HepG2 (cell line): Measurements from ENCODE around the gene TTC32. TPM values are rescaled to one million over a fixed set of nuclear protein-coding genes. Genes with fewer than 3 reads are reported as not detected.
"Not testable (repeated sequence)": the region's sequence is repeated elsewhere in the genome, so short reads cannot be mapped to it uniquely, and the experiment has no call there.

Experiments
- ATAC-seq: fragments of 200-7000 bp; cut with Tn5 transposase; 3 replicates; pipeline ENCODE4 v1.9.1; 2020; ENCODE audit warnings: mild to moderate bottlenecking, moderate library complexity
- BruUV-seq: library from RNA; stranded (reverse); fragments of 400-500 nt; replicated peaks from 2 replicates; lab custom pipeline; 2021; lab: Mats Ljungman, UMichigan
- CTCF ChIA-PET: fragments of 300-600 bp; formaldehyde crosslinking; extraction: SDS; loops from one replicate; lab custom pipeline; 2021; ENCODE audit warnings: low total read pairs, inconsistent platforms, low intra/inter-chr PET ratio; lab: Yijun Ruan, JAX
- POLR2A ChIA-PET: fragments of 350-600 bp; sonication (Branson Sonifier 250); formaldehyde crosslinking; loops from one replicate; lab custom pipeline; 2020; ENCODE audit warnings: antibody characterized with exemption, inconsistent platforms; lab: Yijun Ruan, JAX
- DNase-seq: peaks from one replicate; pipeline ENCODE4 v3.0.0-alpha.2; 2015; ENCODE audit warnings: low spot score
- FAIRE-seq: peaks from 3 replicates; lab custom pipeline; 2011; peaks lifted over from hg19 to GRCh38; lab: Jason Lieb, UNC
- H2AFZ ChIP-seq: one replicate; pipeline ENCODE4 v1.6.1; 2011; ENCODE audit warnings: low read length, inconsistent platforms
- H3K27ac ChIP-seq: fragments of 300-600 bp; 3 replicates; pipeline ENCODE4 v1.8.0; 2011; ENCODE audit warnings: mixed run types, mild to moderate bottlenecking, mixed read lengths, low read length, inconsistent platforms; ENCODE audit not compliant: insufficient read depth; ENCODE audit errors: extremely low read length
- H3K27me3 ChIP-seq, 2 experiments: fragments of 200-600 bp in 1 of 2; 2 replicates in 1 of 2; 3 replicates in 1 of 2; pipeline versions ENCODE4 v1.6.0 to v1.8.0; 2011; ENCODE audit warnings: low read length in 2 of 2, mild to moderate bottlenecking in 2 of 2, moderate library complexity in 2 of 2, inconsistent platforms in 1 of 2; ENCODE audit not compliant: insufficient read depth in 2 of 2, control insufficient read depth in 1 of 2
- H3K36me3 ChIP-seq, 2 experiments: fragments of 200-600 bp in 1 of 2; replicated peaks in 1 of 2; 2 replicates in 1 of 2; 3 replicates in 1 of 2; pipeline versions ENCODE4 v1.5.1 to v1.8.0; 2011; ENCODE audit warnings: low read length in 2 of 2, inconsistent platforms in 1 of 2; ENCODE audit not compliant: insufficient read depth in 2 of 2, control insufficient read depth in 1 of 2
- H3K4me1 ChIP-seq: 2 replicates; pipeline ENCODE4 v1.5.1; 2012; ENCODE audit warnings: low read length, inconsistent platforms; ENCODE audit not compliant: insufficient read depth
- H3K4me2 ChIP-seq: 2 replicates; pipeline ENCODE4 v1.6.0; 2011; ENCODE audit warnings: low read depth, low read length, inconsistent platforms
- H3K4me3 ChIP-seq, 3 experiments: fragments of 200-600 bp in 1 of 3; sonication (generic), shearing (Covaris generic) in 1 of 3; replicated peaks in 1 of 3; 2 replicates each; pipeline ENCODE4 v1.5.1; 2011 to 2016; ENCODE audit warnings: low read length in 3 of 3, inconsistent platforms in 2 of 3, low read depth in 2 of 3, mild to moderate bottlenecking in 2 of 3, control low read depth in 1 of 3, mixed read lengths in 1 of 3; ENCODE audit not compliant: insufficient read depth in 1 of 3
- H3K79me2 ChIP-seq: one replicate; pipeline ENCODE4 v1.6.1; 2011; ENCODE audit warnings: low read length, inconsistent platforms; ENCODE audit not compliant: insufficient read depth
- H3K9ac ChIP-seq: 2 replicates; pipeline ENCODE4 v1.6.0; 2011; ENCODE audit warnings: mild to moderate bottlenecking, low read depth, low read length, inconsistent platforms; ENCODE audit not compliant: insufficient read depth
- H3K9me3 ChIP-seq: 2 replicates; pipeline ENCODE4 v1.5.1; 2012; ENCODE audit warnings: mild to moderate bottlenecking, low read length
- H4K20me1 ChIP-seq: 2 replicates; pipeline ENCODE4 v1.6.0; 2011; ENCODE audit warnings: inconsistent platforms, mild to moderate bottlenecking, low read length, moderate library complexity; ENCODE audit not compliant: insufficient read depth
- TOPORS ChIP-seq: sonication (generic); formaldehyde crosslinking; IDR thresholded peaks from 2 replicates; pipeline ENCODE4 v1.8.0; 2023; ENCODE audit warnings: mild to moderate bottlenecking, missing genetic modification reagents
- ZNF816 ChIP-seq: sonication (generic); formaldehyde crosslinking; IDR thresholded peaks from 2 replicates; pipeline ENCODE4 v1.8.0; 2022; ENCODE audit warnings: missing genetic modification reagents, mild to moderate bottlenecking, borderline replicate concordance
- WGBS: methylation state at CpG from one replicate; pipeline ENCODE4 v1.1.6; 2017; ENCODE audit warnings: low lambda C conversion rate; 5-methylcytosine and 5-hydroxymethylcytosine counted together
- in situ Hi-C: cut with HindIII; loops from 2 replicates; pipeline ENCODE4 v1.10.0; 2017; ENCODE audit warnings: low pct_unique_long_range_greater_than_20kb; ENCODE audit not compliant: extremely low pct_ligation_motif_present
- intact Hi-C: fragments of 100-400 bp; cut with micrococcal nuclease; formaldehyde crosslinking; loops from one replicate; pipeline ENCODE4 v1.10.0; 2022; ENCODE audit not compliant: unreplicated experiment
- polyA plus RNA-seq, 8 experiments: library from polyadenylated mRNA; depleted of rRNA in 3 of 8; stranded (reverse) in 7 of 8; unstranded in 1 of 8; fragments of >200 nt; fragmentation: Illumina TruSeq in 4 of 8; extraction: Trizol in 4 of 8; gene quantifications; 2 replicates each; pipeline versions ENCODE4 v1.2.1 to v1.2.3, GENCODE V29; 2011 to 2016; ENCODE audit warnings: low read depth in 4 of 8, missing spikeins in 1 of 8, mixed read lengths in 1 of 8; ENCODE audit not compliant: insufficient read depth in 1 of 8
- total RNA-seq, 5 experiments: library from RNA; depleted of rRNA; stranded (reverse); fragments of >200 nt; fragmentation: Illumina TruSeq; extraction: Trizol; gene quantifications; 2 replicates each; pipeline ENCODE4 v1.2.3, GENCODE V29; 2016; ENCODE audit warnings: low read depth in 1 of 5

The TTC32 gene
- total and polyA plus RNA-seq, 2 of the 13 experiments (the other 11 are each of a cell fraction or from before 2014, with no cell fraction given): 21.6 to 38.3 TPM

DNA sequence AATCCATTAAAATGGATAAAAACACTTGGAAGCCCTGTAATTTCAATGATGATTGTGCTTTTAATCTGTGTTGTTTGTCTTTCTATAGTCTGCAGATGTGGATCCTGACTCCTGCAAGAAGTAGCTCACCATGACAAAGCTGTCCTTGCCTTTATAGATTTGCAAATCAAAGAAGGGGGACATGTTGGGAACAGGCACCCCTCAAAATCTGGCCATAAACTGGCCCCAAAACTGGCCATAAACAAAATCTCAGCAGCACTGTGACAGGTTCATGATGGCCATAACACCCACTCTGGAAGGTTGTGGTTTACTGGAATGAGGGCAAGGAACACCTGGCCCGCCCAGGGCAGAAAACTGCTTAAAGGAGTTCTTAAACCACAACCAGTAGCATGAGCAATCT, 26.0 kb upstream of the TTC32 start:
- TF ChIP-seq ZNF816 (CRISPR knock-in tag) (peak; percentile 100), TOPORS (peak; percentile 75; the same call in 1 of the 2 replicates)
- CTCF ChIA-PET, ATAC-seq, BruUV-seq, H3K4me3 ChIP-seq, H3K4me1 ChIP-seq, H3K4me2 ChIP-seq, H4K20me1 ChIP-seq, H2AFZ ChIP-seq, H3K9ac ChIP-seq, intact Hi-C loops, H3K27me3 ChIP-seq, DNase-seq, in situ Hi-C loops, H3K79me2 ChIP-seq, FAIRE-seq, POLR2A ChIA-PET, H3K27ac ChIP-seq: not testable (repeated sequence)
- Histone ChIP-seq H3K9me3 (peaks cover 17% of the 10 kb centered on the region), H3K36me3 (peaks cover 7 to 48% of the 10 kb centered on the region in 2 experiments)
- WGBS: 100% methylated on average over 1 of the region's 1 CpG

DNA sequence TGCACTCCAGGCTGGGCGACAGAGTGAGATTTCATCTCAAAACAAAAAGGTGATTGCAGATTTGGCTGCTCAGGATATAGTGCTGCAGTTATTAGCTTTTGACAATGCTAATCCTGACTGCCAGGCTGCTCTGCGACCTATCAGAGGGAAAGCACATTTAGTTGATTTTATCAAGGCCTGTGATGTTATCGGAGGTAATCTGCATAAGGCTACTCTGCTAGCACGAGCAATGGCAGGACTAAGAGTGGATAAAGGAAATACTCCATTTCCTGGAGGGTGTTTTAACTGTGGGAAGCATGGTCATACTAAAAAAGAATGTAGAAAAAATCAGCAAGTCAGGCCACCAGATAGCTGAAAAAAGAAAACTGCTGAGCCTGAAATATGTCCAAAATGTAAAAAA, 22.7 kb upstream of the TTC32 start:
- POLR2A ChIA-PET: not testable (repeated sequence)

DNA sequence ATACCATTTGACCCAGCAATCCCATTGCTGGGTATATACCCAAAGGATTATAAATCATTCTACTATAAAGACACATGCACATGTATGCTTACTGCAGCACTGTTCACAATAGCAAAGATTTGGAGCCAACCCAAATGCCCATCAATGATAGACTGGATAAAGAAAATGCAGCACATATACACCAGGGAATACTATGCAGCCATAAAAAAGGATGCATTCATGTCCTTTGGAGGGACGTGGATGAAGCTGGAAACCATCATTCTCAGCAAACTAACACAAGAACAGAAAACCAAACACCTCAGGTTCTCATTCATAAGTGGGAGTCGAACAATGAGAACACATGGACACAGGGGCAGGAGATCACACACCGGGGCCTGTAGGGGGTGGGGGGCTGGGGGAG, 20.4 kb upstream of the TTC32 start:
- H3K27me3 ChIP-seq, POLR2A ChIA-PET, DNase-seq, H2AFZ ChIP-seq, H3K9me3 ChIP-seq, H4K20me1 ChIP-seq, H3K4me1 ChIP-seq, CTCF ChIA-PET, H3K4me3 ChIP-seq, in situ Hi-C loops, H3K79me2 ChIP-seq, H3K9ac ChIP-seq, FAIRE-seq, H3K4me2 ChIP-seq, H3K27ac ChIP-seq, BruUV-seq, intact Hi-C loops, ATAC-seq: not testable (repeated sequence)
- H3K36me3 ChIP-seq: peaks cover 0 to 12% of the 10 kb centered on the region in 2 experiments; a peak in 2 of 5 replicates
- 95% methylated on average over 3 of the region's 3 CpGs for WGBS

More for the DNA sequence above, 22.7 kb upstream of the TTC32 start:
- ATAC-seq, H3K4me3 ChIP-seq, H2AFZ ChIP-seq, intact Hi-C loops, H3K79me2 ChIP-seq, H4K20me1 ChIP-seq, DNase-seq, H3K27me3 ChIP-seq, H3K4me2 ChIP-seq, BruUV-seq, H3K4me1 ChIP-seq, H3K9ac ChIP-seq, FAIRE-seq, in situ Hi-C loops, H3K27ac ChIP-seq, CTCF ChIA-PET: not testable (repeated sequence)
- peaks cover 4 to 29% of the 10 kb centered on the region in 2 experiments; a peak in 4 of 5 replicates for H3K36me3 ChIP-seq
- peaks cover 17% of the 10 kb centered on the region for H3K9me3 ChIP-seq
- 97% methylated on average over 4 of the region's 4 CpGs for WGBS
